Stimulated activated naive CD8-positive, alpha-beta T cell treated with anti-CD3 and anti-CD28 coated beads, Interleukin-15, Interleukin-2, amounts not matched to agents 100 ng/mL and 50 ng/mL, for 24 hours (primary cell): ENCODE results near the gene MS4A15.

Experiments used
- H3K27ac Mint-ChIP-seq: one replicate; pipeline ENCODE4 v1.8.0; 2021; ENCODE audit warnings: mild to moderate bottlenecking, mixed read lengths
- H3K27me3 Mint-ChIP-seq: one replicate; pipeline ENCODE4 v1.8.0; 2021; ENCODE audit warnings: mixed read lengths
- H3K36me3 Mint-ChIP-seq: one replicate; pipeline ENCODE4 v1.8.0; 2021; ENCODE audit warnings: low read depth, mixed read lengths
- H3K4me1 Mint-ChIP-seq: one replicate; pipeline ENCODE4 v1.8.0; 2021; ENCODE audit warnings: low read depth, mixed read lengths
- H3K4me3 Mint-ChIP-seq: one replicate; pipeline ENCODE4 v1.8.0; 2021; ENCODE audit warnings: mild to moderate bottlenecking, mixed read lengths
- H3K9me3 Mint-ChIP-seq: one replicate; pipeline ENCODE4 v1.8.0; 2021; ENCODE audit warnings: mixed read lengths

Gene MS4A15

DNA sequence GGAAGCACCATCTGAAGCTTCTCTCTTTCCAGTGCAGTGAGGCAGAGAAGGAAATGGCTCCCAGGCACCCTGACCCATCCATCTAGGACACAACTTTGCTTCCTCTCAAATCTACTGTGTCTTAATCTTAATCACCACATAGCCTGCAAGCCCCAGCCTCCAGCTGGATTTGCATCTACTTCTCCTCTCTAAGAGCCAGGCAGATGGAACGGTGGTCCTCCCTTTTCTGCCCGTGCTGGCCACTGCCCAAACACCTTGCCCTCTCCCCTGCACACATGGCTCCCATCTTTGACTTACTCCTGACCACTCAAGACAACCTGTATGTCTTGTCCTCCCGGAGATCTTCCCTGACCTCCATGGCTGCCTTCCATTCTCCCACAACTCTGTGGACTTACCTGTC, 35.9 kb downstream of the MS4A15 start:
- no peak overlapping the region for H3K27ac Mint-ChIP-seq
- H3K9me3 Mint-ChIP-seq = no peaks in the 10 kb centered on the region
- no peaks in the 10 kb centered on the region for H3K36me3 Mint-ChIP-seq
- no peaks in the 10 kb centered on the region for H3K4me1 Mint-ChIP-seq
- H3K27me3 Mint-ChIP-seq = no peaks in the 10 kb centered on the region
- no peak overlapping the region for H3K4me3 Mint-ChIP-seq

DNA sequence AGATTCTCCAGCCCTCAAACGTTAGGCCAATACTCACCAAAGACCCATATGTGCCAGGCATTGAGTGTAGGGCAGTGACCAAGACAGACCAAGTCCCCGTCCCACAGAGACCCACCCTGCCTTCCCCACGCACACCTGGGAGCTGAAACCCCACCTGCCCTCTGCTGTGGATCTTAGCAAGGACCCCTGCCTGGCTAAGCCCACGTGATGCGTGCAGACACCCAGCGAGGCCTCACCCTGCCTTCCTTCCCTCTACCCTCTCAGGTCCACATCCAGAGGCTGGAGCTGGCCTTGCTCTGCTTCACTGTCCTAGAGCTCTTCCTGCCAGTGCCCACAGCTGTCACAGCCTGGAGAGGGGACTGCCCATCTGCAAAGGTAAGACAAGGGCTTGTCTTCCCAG, 38.6 kb downstream of the MS4A15 start:
- Mint-ChIP-seq H3K4me1 (no peaks in the 10 kb centered on the region), H3K4me3 (no peak overlapping the region), H3K27ac (no peak overlapping the region), H3K9me3 (no peaks in the 10 kb centered on the region), H3K27me3 (no peaks in the 10 kb centered on the region), H3K36me3 (no peaks in the 10 kb centered on the region)

DNA sequence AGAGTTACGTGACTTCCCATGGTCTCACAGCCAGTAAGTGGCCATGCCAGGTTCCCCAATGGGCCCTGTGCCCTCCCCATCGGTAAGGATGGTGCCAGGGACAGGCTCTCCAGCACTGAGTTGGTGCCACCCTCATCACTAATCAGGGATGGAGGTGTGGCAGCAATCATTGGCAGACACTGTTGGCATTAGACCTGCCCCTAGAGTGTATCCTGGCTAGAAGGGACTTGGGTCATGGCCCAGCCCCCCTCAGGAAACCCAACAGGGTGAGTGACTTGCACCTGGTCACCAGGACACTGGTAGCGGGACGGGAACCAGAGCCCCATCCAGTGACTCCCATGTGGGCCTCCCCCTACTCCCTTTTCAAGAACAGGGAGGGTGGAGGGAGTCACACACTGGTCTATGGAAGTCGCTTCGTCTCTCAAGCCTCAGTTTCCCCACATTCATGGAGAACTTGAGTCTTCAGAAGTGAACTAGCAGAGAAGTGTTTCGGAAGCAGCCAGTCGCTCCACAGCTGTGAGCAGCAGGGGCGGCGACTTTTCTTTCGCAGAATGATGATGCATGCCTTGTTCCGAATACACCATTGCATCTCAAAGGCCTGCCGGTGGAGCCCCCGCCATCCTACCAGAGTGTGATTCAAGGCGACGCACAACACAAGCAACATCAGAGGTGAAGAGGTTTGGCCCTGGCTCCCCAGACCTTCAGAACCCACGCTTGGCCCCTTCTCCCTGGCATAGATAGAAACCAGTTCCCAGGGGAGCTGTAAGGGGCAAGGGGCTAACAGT, 41.4 kb downstream of the MS4A15 start:
- no peaks in the 10 kb centered on the region for H3K9me3 Mint-ChIP-seq
- H3K27me3 Mint-ChIP-seq = peaks cover 3% of the 10 kb centered on the region
- H3K4me1 Mint-ChIP-seq = no peaks in the 10 kb centered on the region
- H3K27ac Mint-ChIP-seq = no peak overlapping the region
- no peak overlapping the region for H3K4me3 Mint-ChIP-seq
- no peaks in the 10 kb centered on the region for H3K36me3 Mint-ChIP-seq

DNA sequence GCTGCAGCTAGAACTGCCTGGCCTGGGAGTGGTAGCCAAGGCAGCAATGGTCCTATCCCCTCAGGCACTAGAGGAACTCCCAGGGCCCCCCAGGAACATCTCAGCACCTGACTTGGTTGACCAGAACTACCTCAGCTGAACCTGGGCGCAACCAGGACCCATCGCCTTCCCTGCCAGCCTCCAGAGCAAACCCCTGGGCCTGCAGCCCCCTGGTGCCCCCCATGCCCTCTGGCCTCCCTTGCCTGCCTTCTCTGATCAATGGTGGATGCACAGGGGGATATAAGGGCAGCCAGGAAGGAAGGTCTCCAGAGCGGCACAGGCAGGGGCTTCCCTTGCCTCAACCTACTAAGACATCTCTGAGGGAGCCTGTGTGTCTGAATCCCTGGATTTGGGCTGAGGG, 42.0 kb downstream of the MS4A15 start:
- H3K27ac Mint-ChIP-seq = no peak overlapping the region
- H3K36me3 Mint-ChIP-seq = no peaks in the 10 kb centered on the region
- no peak overlapping the region for H3K4me3 Mint-ChIP-seq
- H3K27me3 Mint-ChIP-seq = peaks cover 3% of the 10 kb centered on the region
- H3K4me1 Mint-ChIP-seq = no peaks in the 10 kb centered on the region
- no peaks in the 10 kb centered on the region for H3K9me3 Mint-ChIP-seq

DNA sequence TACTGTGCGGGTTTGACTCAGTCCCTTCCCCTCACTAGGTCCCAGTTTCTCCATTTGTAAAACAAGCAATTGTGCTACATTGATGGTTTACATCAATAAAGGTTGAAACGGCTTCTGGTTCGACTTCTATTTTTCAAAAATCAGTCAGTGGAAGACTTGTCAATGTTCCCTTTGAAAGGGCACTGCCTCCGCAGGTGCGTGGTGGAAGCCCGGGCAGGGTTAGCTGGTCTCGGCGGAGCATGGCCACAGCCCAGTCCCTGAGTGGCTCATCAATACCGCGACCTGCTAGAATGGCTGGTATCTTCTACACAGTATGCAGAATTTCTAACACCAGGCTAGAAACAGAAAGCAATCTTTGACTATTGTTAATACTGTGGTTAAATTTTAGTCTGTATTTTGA, 44.5 kb downstream of the MS4A15 start:
- H3K27me3 Mint-ChIP-seq = peaks cover 3% of the 10 kb centered on the region
- H3K4me3 Mint-ChIP-seq = no peak overlapping the region
- no peaks in the 10 kb centered on the region for H3K36me3 Mint-ChIP-seq

DNA sequence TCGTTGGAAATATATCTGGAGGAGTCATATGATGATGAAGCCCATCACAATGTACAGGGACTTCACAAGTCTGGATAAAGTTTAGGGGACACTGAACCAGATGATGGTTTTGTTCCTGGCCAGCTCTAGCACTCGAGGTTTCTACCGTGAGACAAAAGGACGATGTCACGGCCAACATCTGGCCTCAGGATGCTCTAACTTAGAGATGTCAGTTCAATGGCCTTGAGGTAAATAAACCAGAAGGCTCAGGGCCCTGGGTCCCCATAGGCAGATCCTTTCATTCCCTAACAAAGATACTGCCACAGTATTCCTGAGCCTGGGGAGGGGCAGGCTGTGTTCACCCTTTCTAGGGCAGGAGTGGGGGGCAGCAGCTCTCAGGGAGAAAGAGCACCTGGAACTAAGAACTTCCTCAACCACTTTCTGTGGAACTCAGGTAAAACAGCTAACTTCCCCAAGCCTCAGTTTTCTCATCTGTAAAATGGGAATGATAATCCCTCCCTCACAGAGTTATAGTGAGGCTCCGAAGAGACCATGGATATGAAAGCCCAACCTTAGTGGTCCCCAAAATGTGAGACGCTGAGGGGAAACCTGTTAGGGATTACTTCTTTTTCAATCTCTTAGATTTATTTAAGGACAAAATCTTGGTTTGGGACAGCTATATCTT, 46.7 kb downstream of the MS4A15 start:
- no peaks in the 10 kb centered on the region for H3K4me1 Mint-ChIP-seq
- no peaks in the 10 kb centered on the region for H3K36me3 Mint-ChIP-seq
- H3K27ac Mint-ChIP-seq = no peak overlapping the region
- H3K27me3 Mint-ChIP-seq = peaks cover 3% of the 10 kb centered on the region
- H3K4me3 Mint-ChIP-seq = no peak overlapping the region
- no peaks in the 10 kb centered on the region for H3K9me3 Mint-ChIP-seq

More for the DNA sequence above, 44.5 kb downstream of the MS4A15 start:
- Mint-ChIP-seq H3K4me1 (no peaks in the 10 kb centered on the region), H3K27ac (no peak overlapping the region), H3K9me3 (no peaks in the 10 kb centered on the region)

DNA sequence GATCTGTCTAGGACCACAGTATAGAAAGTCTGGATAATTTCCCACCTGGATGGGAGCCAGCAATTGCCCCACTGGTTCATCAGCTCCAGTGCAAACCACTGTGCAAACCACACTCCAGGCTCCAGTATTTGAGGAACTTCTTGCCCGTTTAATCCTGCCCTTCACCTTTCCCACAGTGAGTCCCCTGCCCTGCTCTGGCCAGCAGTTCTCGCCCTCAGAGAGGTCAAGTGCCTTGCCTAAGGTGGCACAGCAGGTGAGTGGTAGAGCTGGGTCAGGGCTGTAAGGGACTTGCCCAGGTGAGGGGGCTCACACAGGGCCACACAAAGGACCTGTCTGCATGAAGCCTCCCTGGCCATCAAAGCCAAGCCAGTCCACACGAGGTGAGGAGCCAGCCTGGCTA, 52.6 kb downstream of the MS4A15 start:
- H3K9me3 Mint-ChIP-seq = no peaks in the 10 kb centered on the region
- H3K27ac Mint-ChIP-seq = no peak overlapping the region
- no peaks in the 10 kb centered on the region for H3K36me3 Mint-ChIP-seq
- H3K27me3 Mint-ChIP-seq = peaks cover 5% of the 10 kb centered on the region
- no peaks in the 10 kb centered on the region for H3K4me1 Mint-ChIP-seq
- no peak overlapping the region for H3K4me3 Mint-ChIP-seq

DNA sequence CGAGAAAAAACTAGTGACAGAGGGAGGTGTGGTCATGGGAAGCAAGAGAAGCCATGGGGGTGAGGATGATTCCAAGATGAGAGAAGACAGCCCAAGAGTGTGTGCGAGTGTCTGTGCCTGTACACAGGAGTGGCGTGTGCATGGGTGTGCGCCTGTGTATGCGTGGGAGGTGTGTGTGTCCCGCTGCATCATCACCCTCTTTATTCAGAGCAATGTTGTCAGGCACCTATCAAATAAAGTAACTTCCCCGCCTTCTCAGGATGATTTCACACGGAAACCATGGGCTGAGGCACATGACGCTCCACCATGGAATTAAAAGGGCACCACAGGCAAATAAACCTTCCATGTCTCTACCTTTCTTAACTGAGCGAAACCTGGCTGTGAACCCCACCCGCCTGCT, 53.0 kb downstream of the MS4A15 start:
- Mint-ChIP-seq H3K4me1 (no peaks in the 10 kb centered on the region), H3K36me3 (no peaks in the 10 kb centered on the region), H3K27me3 (peaks cover 5% of the 10 kb centered on the region), H3K27ac (no peak overlapping the region), H3K4me3 (no peak overlapping the region), H3K9me3 (no peaks in the 10 kb centered on the region)

DNA sequence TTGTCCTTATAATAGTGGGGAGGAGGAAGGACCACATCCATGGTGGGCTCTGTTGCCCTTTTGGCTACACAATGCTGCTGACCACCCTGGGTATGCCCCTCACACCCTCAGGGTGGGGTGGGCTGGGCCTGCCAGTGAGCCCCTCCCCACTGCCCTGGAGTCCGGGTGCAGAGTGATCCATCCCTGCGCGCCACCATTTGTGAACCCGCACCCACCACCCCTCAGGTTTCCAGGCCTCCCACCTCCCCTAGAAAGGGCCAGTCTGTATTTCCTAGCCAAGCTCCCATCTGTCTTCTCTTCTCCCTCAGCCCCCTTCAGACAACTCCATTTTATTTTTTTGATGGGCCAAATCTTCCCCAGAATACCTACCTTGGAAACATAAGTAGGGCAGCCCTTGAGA, 53.5 kb downstream of the MS4A15 start:
- H3K36me3 Mint-ChIP-seq = no peaks in the 10 kb centered on the region
- peaks cover 5% of the 10 kb centered on the region for H3K27me3 Mint-ChIP-seq
- no peaks in the 10 kb centered on the region for H3K9me3 Mint-ChIP-seq
- no peak overlapping the region for H3K4me3 Mint-ChIP-seq
- H3K27ac Mint-ChIP-seq = no peak overlapping the region
- no peaks in the 10 kb centered on the region for H3K4me1 Mint-ChIP-seq

DNA sequence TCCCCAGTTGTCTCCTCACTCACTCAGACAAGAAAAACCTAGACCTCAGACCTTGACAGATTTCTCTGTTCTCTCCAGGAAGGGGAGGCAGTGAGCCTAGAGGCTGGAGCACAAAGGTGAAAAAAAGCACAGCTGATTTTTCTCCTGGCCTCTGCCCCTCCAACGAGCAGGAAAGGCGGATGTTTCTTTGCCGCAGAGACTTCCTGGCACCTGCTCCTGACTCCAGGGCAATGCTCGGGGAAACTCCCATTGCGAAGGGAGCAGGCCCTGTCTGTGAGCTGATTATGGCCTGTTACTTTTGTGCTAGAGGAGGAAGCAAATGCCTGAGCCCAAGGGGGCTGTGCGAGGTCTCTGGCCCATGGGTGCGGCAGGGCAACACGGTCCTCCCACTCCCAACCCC, 53.9 kb downstream of the MS4A15 start:
- H3K27ac Mint-ChIP-seq = no peak overlapping the region
- no peaks in the 10 kb centered on the region for H3K4me1 Mint-ChIP-seq
- H3K27me3 Mint-ChIP-seq = peaks cover 5% of the 10 kb centered on the region

DNA sequence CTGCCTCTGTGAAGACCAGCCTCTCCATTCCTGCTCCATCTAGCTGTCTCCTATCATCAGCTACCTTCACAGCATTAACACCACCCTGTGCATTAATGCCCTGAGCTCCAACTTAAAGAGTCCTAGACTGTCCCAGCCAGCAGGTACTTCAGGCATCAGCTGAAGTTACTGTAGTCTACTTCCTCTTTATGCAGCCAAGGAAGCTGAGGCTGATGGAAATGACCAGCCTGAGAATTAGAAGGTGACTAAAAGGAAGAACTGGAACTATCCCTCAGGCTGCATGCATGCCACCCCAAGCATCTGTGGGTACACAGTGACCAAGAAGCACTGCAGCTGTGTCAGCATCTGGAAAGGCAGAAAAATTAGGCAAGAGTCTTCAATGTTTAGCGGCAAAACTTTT, 56.7 kb downstream of the MS4A15 start:
- no peaks in the 10 kb centered on the region for H3K4me1 Mint-ChIP-seq
- peaks cover 6% of the 10 kb centered on the region for H3K9me3 Mint-ChIP-seq
- H3K4me3 Mint-ChIP-seq = no peak overlapping the region
- H3K27ac Mint-ChIP-seq = no peak overlapping the region
- H3K36me3 Mint-ChIP-seq = no peaks in the 10 kb centered on the region
- peaks cover 5% of the 10 kb centered on the region for H3K27me3 Mint-ChIP-seq

More for the DNA sequence above, 53.9 kb downstream of the MS4A15 start:
- Mint-ChIP-seq H3K9me3 (no peaks in the 10 kb centered on the region), H3K4me3 (no peak overlapping the region), H3K36me3 (no peaks in the 10 kb centered on the region)

DNA sequence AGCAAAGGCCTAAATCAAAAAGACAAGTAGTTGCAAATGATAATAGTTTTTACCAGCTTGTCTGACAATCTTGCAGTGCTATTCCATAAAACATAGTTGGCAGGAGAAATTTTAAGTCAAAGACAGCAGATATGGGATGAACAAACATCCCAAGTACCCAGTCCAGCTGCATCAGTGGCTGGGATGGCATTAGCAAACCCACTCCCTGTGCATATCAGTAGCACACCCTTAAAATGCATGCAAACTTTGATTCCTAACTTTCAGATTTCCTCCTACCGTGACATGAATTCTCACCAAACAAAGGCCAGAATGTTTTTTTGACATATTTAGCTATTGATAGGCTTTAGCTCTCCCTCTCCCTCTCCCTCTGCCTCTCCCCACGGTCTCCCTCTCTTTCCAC, 57.4 kb downstream of the MS4A15 start:
- Mint-ChIP-seq H3K27me3 (peaks cover 5% of the 10 kb centered on the region), H3K27ac (no peak overlapping the region), H3K4me3 (no peak overlapping the region), H3K4me1 (no peaks in the 10 kb centered on the region), H3K36me3 (no peaks in the 10 kb centered on the region), H3K9me3 (peaks cover 6% of the 10 kb centered on the region)

DNA sequence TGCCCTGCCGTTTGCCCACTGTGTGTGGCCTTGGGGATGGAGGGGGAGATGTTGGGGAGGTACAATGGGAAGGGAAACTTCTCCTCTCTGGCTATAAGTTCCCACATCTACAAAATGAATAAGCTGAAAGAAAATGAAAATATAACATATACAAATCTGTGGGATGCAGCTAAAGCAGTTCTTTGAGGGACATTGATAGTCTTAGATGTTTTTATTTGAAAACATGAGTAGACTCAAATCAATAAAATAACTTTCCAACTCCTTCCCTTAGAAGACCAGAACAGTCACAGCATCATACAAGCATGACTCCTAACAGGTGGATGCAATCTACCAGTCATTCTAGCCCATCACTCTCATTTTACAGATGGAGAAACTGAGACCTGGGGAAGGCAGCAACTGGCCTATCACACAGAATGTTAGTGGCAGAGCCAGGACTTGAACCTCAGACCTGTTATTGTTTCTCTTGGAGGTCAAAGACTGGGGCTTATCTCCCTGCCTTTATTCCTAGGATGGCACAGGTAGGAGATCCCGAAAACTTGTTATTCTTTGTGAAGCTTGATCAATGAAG, 60.0 kb downstream of the MS4A15 start:
- H3K27ac Mint-ChIP-seq = no peak overlapping the region
- peaks cover 6% of the 10 kb centered on the region for H3K9me3 Mint-ChIP-seq
- no peaks in the 10 kb centered on the region for H3K36me3 Mint-ChIP-seq
- no peak overlapping the region for H3K4me3 Mint-ChIP-seq
- peaks cover 1% of the 10 kb centered on the region for H3K27me3 Mint-ChIP-seq
- H3K4me1 Mint-ChIP-seq = no peaks in the 10 kb centered on the region

DNA sequence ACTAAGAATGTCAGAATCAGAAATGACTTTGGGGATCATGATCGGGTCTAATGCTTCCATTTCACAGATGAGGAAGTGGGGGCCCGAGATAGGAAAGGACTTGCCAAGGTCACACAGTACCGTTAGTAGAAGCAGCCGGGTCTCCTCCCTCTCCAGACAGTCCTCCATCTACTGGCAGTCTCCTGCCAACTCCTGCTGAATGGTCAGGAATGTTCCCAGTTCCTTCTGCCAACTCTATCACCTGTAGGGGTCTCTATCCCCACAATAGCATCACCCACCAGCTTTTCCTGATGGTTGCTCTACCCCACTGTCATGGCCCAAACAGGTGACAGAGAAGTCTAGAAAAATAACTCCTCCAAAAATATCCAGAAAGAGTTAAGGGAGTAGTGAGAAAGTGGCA, 61.4 kb downstream of the MS4A15 start:
- Mint-ChIP-seq H3K4me3 (no peak overlapping the region), H3K27me3 (no peaks in the 10 kb centered on the region), H3K9me3 (peaks cover 6% of the 10 kb centered on the region), H3K36me3 (no peaks in the 10 kb centered on the region), H3K4me1 (no peaks in the 10 kb centered on the region), H3K27ac (no peak overlapping the region)

DNA sequence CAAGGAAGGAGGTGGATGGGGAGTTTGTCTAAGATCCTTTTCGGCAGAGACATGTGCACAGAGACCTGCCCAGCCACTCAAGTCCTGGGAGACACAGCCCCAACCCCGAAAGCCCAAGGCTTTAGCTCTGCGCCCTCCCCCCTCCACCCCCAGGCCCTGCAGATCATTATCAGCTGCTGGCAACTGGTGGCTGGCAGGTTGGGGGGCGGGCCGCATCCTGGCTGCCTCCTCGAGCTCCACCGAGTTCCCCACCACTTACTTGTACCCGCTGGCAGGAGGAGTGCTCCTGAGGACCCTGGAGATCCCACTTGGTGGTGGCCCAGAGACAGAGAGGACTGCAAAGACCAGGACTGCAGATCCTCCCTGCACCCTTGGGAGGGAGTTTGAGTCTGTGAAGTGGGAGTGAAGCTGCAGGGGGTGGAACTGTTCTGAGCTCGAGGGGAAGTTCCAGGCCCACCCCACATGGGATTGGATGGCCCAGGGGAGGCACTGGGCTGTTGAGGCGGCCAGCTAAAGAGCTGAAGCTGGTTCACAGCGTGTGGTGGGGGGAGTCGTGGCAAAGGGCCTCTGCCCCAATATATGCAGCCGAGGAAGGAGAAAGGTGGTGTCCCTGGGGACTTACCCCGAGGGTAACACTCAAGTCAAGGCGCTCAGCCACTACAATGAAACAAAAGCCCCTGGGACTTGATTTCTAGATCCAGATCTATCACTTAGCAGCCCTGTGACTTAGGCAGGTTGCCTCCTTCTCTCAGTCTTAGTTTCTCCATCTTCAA, 65.3 kb downstream of the MS4A15 start:
- H3K27ac Mint-ChIP-seq = no peak overlapping the region
- H3K4me1 Mint-ChIP-seq = no peaks in the 10 kb centered on the region
- H3K27me3 Mint-ChIP-seq = no peaks in the 10 kb centered on the region
- no peaks in the 10 kb centered on the region for H3K36me3 Mint-ChIP-seq
- no peak overlapping the region for H3K4me3 Mint-ChIP-seq
- H3K9me3 Mint-ChIP-seq = no peaks in the 10 kb centered on the region
